HEK293T (cell line): ENCODE measurements around the gene RRM1.

ENCODE experiments used
- ARNT ChIP-seq: fragments of 450-650 bp; IDR thresholded peaks from 2 replicates; pipeline ENCODE4 v1.6.1; 2017; ENCODE audit warnings: mild to moderate bottlenecking
- BHLHE40 ChIP-seq: fragments of 450-650 bp; IDR thresholded peaks from 2 replicates; pipeline ENCODE4 v1.6.1; 2016; ENCODE audit warnings: mild to moderate bottlenecking, moderate library complexity, borderline replicate concordance
- ELF4 ChIP-seq: fragments of 450-650 bp; IDR thresholded peaks from 2 replicates; pipeline ENCODE4 v1.6.1; 2017; ENCODE audit warnings: antibody characterized with exemption
- FOXK2 ChIP-seq: fragments of 450-650 bp; IDR thresholded peaks from 2 replicates; pipeline ENCODE4 v1.6.1; 2016; ENCODE audit warnings: mild to moderate bottlenecking
- FOXM1 ChIP-seq: fragments of 450-650 bp; IDR thresholded peaks from 2 replicates; pipeline ENCODE4 v1.6.1; 2017; ENCODE audit warnings: mild to moderate bottlenecking, borderline replicate concordance
- SP1 ChIP-seq: fragments of 450-650 bp; IDR thresholded peaks from 2 replicates; pipeline ENCODE4 v1.6.1; 2017

DNA sequence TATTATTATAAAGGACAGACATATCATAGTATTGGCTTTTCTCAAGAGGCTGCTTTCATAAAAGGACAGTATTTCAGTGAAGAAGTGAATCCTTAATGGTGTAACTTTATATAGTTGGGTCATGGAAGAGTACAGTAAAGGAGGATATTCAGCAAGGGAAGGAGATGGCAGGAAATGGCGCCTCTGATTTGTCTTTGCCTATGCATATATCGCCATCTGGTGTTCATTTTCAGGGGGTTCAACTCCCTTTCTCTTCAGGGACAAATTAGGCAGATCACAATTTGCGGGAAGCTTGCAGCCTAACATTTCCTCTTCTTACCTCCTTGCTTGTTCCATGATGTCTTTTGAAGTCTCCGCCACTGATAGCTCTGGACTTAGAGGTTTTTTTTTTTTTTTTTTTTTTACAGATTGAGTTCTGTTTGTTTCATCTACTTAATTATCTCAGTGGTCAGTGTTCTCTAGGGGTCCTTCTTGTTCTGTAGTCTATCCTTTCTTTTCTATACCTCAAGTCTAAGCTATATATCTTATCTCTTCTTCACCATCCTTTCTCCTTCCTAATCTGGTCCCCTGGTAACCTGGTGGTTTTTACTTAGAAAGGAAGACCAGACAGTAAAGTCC lies 21.8 kb upstream of the RRM1 start:
- TF ChIP-seq BHLHE40: no peak
- TF ChIP-seq ARNT: no peak
- no peak for TF ChIP-seq ELF4
- TF ChIP-seq SP1: no peak
- TF ChIP-seq FOXM1: no peak
- no peak for TF ChIP-seq FOXK2
